H7 (cell line): ENCODE data around the gene NKX6-2. TPM values are rescaled to one million over a fixed set of nuclear protein-coding genes. Genes with fewer than 3 reads are reported as not detected.

Experiments used
- DNase-seq: peaks from one replicate; pipeline ENCODE4 v3.0.0; 2012
- H3K27me3 ChIP-seq: 2 replicates; pipeline ENCODE4 v1.6.0; 2011; ENCODE audit warnings: mild to moderate bottlenecking, low read length; ENCODE audit not compliant: control insufficient read depth, insufficient read depth
- H3K36me3 ChIP-seq: replicated peaks from 2 replicates; pipeline ENCODE4 v1.5.1; 2011; ENCODE audit warnings: low read length; ENCODE audit not compliant: control insufficient read depth, insufficient read depth
- H3K4me3 ChIP-seq: 2 replicates; pipeline ENCODE4 v1.5.1; 2011; ENCODE audit warnings: low read depth, mild to moderate bottlenecking, control low read depth, low read length, moderate library complexity; ENCODE audit not compliant: insufficient read depth
- total RNA-seq: library from RNA; depleted of rRNA; stranded (reverse); fragments of >200 nt; shearing (Covaris generic); gene quantifications from 2 replicates; pipeline ENCODE4 v1.2.3, GENCODE V29; 2014

The NKX6-2 gene
- total RNA-seq, 1 experiment from 2014 or later, result 0.38 TPM

- H3K36me3 ChIP-seq, result no peaks in the 10 kb centered on the region
- no peak overlapping the region for H3K4me3 ChIP-seq
- no peaks in the 10 kb centered on the region for H3K27me3 ChIP-seq
- no peak for DNase-seq
Measured at GRCh38 chr10:132770061-132771021, 15.6 kb downstream of the NKX6-2 start.

- H3K36me3 ChIP-seq, result no peaks in the 10 kb centered on the region; the same call in 1 of the 2 replicates
- H3K4me3 ChIP-seq, result no peak overlapping the region
- H3K27me3 ChIP-seq, result no peaks in the 10 kb centered on the region
- no peak for DNase-seq
Measured at GRCh38 chr10:132768346-132769248, 17.4 kb downstream of the NKX6-2 start.

- Histone ChIP-seq H3K36me3 (no peaks in the 10 kb centered on the region; the same call in 1 of the 2 replicates), H3K4me3 (no peak overlapping the region), H3K27me3 (no peaks in the 10 kb centered on the region)
- DNase-seq, result no peak
Measured at GRCh38 chr10:132766291-132766690, 19.7 kb downstream of the NKX6-2 start.

GRCh38 chr10:132765435-132765834, 20.5 kb downstream of the NKX6-2 start:
- no peaks in the 10 kb centered on the region for H3K27me3 ChIP-seq
- DNase-seq, result no peak
- no peak overlapping the region for H3K4me3 ChIP-seq
- H3K36me3 ChIP-seq, result no peaks in the 10 kb centered on the region; the same call in 1 of the 2 replicates

GRCh38 chr10:132764108-132764507, 21.8 kb downstream of the NKX6-2 start:
- H3K27me3 ChIP-seq, result no peaks in the 10 kb centered on the region
- H3K36me3 ChIP-seq, result no peaks in the 10 kb centered on the region; the same call in 1 of the 2 replicates
- DNase-seq, result no peak
- no peak overlapping the region for H3K4me3 ChIP-seq

- Histone ChIP-seq H3K4me3 (no peak overlapping the region), H3K36me3 (no peaks in the 10 kb centered on the region; the same call in 1 of the 2 replicates), H3K27me3 (no peaks in the 10 kb centered on the region)
- no peak for DNase-seq
Measured at GRCh38 chr10:132763545-132763944, 22.4 kb downstream of the NKX6-2 start.

- no peak overlapping the region for H3K4me3 ChIP-seq
- no peaks in the 10 kb centered on the region; the same call in 1 of the 2 replicates for H3K36me3 ChIP-seq
- DNase-seq, result no peak
- H3K27me3 ChIP-seq, result no peaks in the 10 kb centered on the region
Measured at GRCh38 chr10:132762267-132762666, 23.7 kb downstream of the NKX6-2 start.

GRCh38 chr10:132761395-132762060, 24.4 kb downstream of the NKX6-2 start:
- Histone ChIP-seq H3K27me3 (no peaks in the 10 kb centered on the region), H3K36me3 (no peaks in the 10 kb centered on the region; the same call in 1 of the 2 replicates), H3K4me3 (no peak overlapping the region)
- DNase-seq, result no peak

GRCh38 chr10:132758865-132759264, 27.1 kb downstream of the NKX6-2 start:
- H3K27me3 ChIP-seq, result no peaks in the 10 kb centered on the region
- no peak overlapping the region for H3K4me3 ChIP-seq
- H3K36me3 ChIP-seq, result peaks cover 1% of the 10 kb centered on the region; the same call in 1 of the 2 replicates
- DNase-seq, result no peak

- no peaks in the 10 kb centered on the region for H3K27me3 ChIP-seq
- no peak overlapping the region for H3K4me3 ChIP-seq
- H3K36me3 ChIP-seq, result 0 out of 2 replicates have a peak, but pooled peaks cover 1% of the 10 kb centered on the region
- no peak for DNase-seq
Measured at GRCh38 chr10:132757171-132757570, 28.8 kb downstream of the NKX6-2 start.

- no peaks in the 10 kb centered on the region for H3K27me3 ChIP-seq
- no peak overlapping the region for H3K4me3 ChIP-seq
- 0 out of 2 replicates have a peak, but pooled peaks cover 1% of the 10 kb centered on the region for H3K36me3 ChIP-seq
- DNase-seq, result no peak
Measured at GRCh38 chr10:132756591-132756990, 29.4 kb downstream of the NKX6-2 start.

GRCh38 chr10:132755166-132755711, 30.7 kb downstream of the NKX6-2 start:
- 0 out of 2 replicates have a peak, but pooled peaks cover 1% of the 10 kb centered on the region for H3K36me3 ChIP-seq
- no peak for DNase-seq
- H3K27me3 ChIP-seq, result no peaks in the 10 kb centered on the region
- no peak overlapping the region for H3K4me3 ChIP-seq

GRCh38 chr10:132754071-132754470, 31.9 kb downstream of the NKX6-2 start:
- no peak for DNase-seq
- Histone ChIP-seq H3K27me3 (no peaks in the 10 kb centered on the region), H3K4me3 (no peak overlapping the region), H3K36me3 (0 out of 2 replicates have a peak, but pooled peaks cover 1% of the 10 kb centered on the region)

GRCh38 chr10:132753596-132753995, 32.4 kb downstream of the NKX6-2 start:
- no peak for DNase-seq
- Histone ChIP-seq H3K4me3 (no peak overlapping the region), H3K36me3 (0 out of 2 replicates have a peak, but pooled peaks cover 1% of the 10 kb centered on the region), H3K27me3 (no peaks in the 10 kb centered on the region)
